ENCODE measurements around the gene RORB. TPM values are rescaled to one million over a fixed set of nuclear protein-coding genes. Genes with fewer than 3 reads are reported as not detected.

Gene RORB
- total RNA-seq, 2 experiments from 2014 or later, result not detected

GRCh38 chr9:74557571-74557970, 60.4 kb downstream of the RORB start:
- Histone ChIP-seq H3K9me3 (ENCODE audit: control insufficient read depth in 1 of 2, insufficient read depth in 1 of 2, low read length in 2 of 2) (no peaks in the 10 kb centered on the region), H3K27me3 (ENCODE audit: control insufficient read depth in 1 of 2, insufficient read depth in 2 of 2, low read length in 2 of 2) (no peaks in the 10 kb centered on the region), H3K4me3 (ENCODE audit: low read length) (no peak overlapping the region), H3K27ac (ENCODE audit: low read depth in 1 of 2, low read length in 2 of 2) (no peak overlapping the region), H3K36me3 (ENCODE audit: insufficient read depth, low read length) (no peaks in the 10 kb centered on the region), H3K4me1 (ENCODE audit: insufficient read depth, low read length) (no peaks in the 10 kb centered on the region)
- Mint-ChIP-seq H3K36me3 (ENCODE audit: low read depth) (no peaks in the 10 kb centered on the region), H3K4me3 (no peak overlapping the region), H3K27ac (no peak overlapping the region), H3K9me3 (no peaks in the 10 kb centered on the region), H3K27me3 (no peaks in the 10 kb centered on the region), H3K4me1 (ENCODE audit: low read depth) (no peaks in the 10 kb centered on the region)
- CTCF ChIA-PET, result no interaction called here
- TF ChIP-seq CTCF (IDR thresholded peaks at IDR 0.05), result no peak
- DNase-seq (peak in 2 of 14 experiments; percentile 1 to 6), ATAC-seq (ENCODE audit: poor library complexity) (no peak)
- POLR2A ChIA-PET, result no interaction called here
- intact Hi-C loops (cut with DNase I, micrococcal nuclease), result no loop called here

GRCh38 chr9:74562611-74563010, 65.5 kb downstream of the RORB start:
- no peak for TF ChIP-seq CTCF (IDR thresholded peaks at IDR 0.05)
- ChIA-PET CTCF (no interaction called here), POLR2A (no interaction called here)
- no peaks in the 10 kb centered on the region for H3K27me3 Mint-ChIP-seq
- H3K36me3 Mint-ChIP-seq (ENCODE audit: low read depth), result no peaks in the 10 kb centered on the region
- H3K4me1 Mint-ChIP-seq (ENCODE audit: low read depth), result no peaks in the 10 kb centered on the region
- no peaks in the 10 kb centered on the region for H3K9me3 Mint-ChIP-seq
- DNase-seq (no peak), ATAC-seq (ENCODE audit: poor library complexity) (no peak)
- no peak overlapping the region for H3K4me3 Mint-ChIP-seq
- H3K36me3 ChIP-seq (ENCODE audit: insufficient read depth, low read length), result no peaks in the 10 kb centered on the region
- no peak overlapping the region for H3K4me3 ChIP-seq (ENCODE audit: low read length)
- H3K9me3 ChIP-seq (ENCODE audit: control insufficient read depth in 1 of 2, insufficient read depth in 1 of 2, low read length in 2 of 2), result no peaks in the 10 kb centered on the region
- intact Hi-C loops (cut with DNase I, micrococcal nuclease), result no loop called here
- no peaks in the 10 kb centered on the region for H3K4me1 ChIP-seq (ENCODE audit: insufficient read depth, low read length)
- no peak overlapping the region for H3K27ac ChIP-seq (ENCODE audit: low read depth in 1 of 2, low read length in 2 of 2)
- no peak overlapping the region for H3K27ac Mint-ChIP-seq
- H3K27me3 ChIP-seq (ENCODE audit: control insufficient read depth in 1 of 2, insufficient read depth in 2 of 2, low read length in 2 of 2), result no peaks in the 10 kb centered on the region

GRCh38 chr9:74570879-74571512, 73.9 kb downstream of the RORB start:
- Mint-ChIP-seq H3K4me1 (ENCODE audit: low read depth) (no peaks in the 10 kb centered on the region), H3K36me3 (ENCODE audit: low read depth) (no peaks in the 10 kb centered on the region), H3K9me3 (no peaks in the 10 kb centered on the region), H3K4me3 (no peak overlapping the region), H3K27ac (no peak overlapping the region), H3K27me3 (peaks cover 6% of the 10 kb centered on the region)
- CTCF ChIA-PET, result no interaction called here
- POLR2A ChIA-PET, result no interaction called here
- Histone ChIP-seq H3K4me3 (ENCODE audit: low read length) (no peak overlapping the region), H3K4me1 (ENCODE audit: insufficient read depth, low read length) (no peaks in the 10 kb centered on the region), H3K27ac (ENCODE audit: low read depth in 1 of 2, low read length in 2 of 2) (no peak overlapping the region), H3K36me3 (ENCODE audit: insufficient read depth, low read length) (no peaks in the 10 kb centered on the region), H3K9me3 (ENCODE audit: control insufficient read depth in 1 of 2, insufficient read depth in 1 of 2, low read length in 2 of 2) (no peaks in the 10 kb centered on the region), H3K27me3 (ENCODE audit: control insufficient read depth in 1 of 2, insufficient read depth in 2 of 2, low read length in 2 of 2) (no peaks in the 10 kb centered on the region)
- ATAC-seq (ENCODE audit: poor library complexity), result no peak
- intact Hi-C loops (cut with DNase I, micrococcal nuclease), result no loop called here
- peak in 3 of 14 experiments; percentile 11 to 20 (median 18) for DNase-seq
- TF ChIP-seq CTCF (IDR thresholded peaks at IDR 0.05), result peak; percentile 13

Measured in CD4-positive, alpha-beta T cell (primary cell).